Adipose tissue (tissue), 3 donors: Measurements from ENCODE around the gene ADGRG2. TPM values are rescaled to one million over a fixed set of nuclear protein-coding genes. Genes with fewer than 3 reads are reported as not detected.
A peak's percentile ranks its signal among the peaks of the same experiment; 100 is the strongest.
"Not testable (repeated sequence)": the region's sequence is repeated elsewhere in the genome, so short reads cannot be mapped to it uniquely, and the experiment has no call there.

ENCODE experiments used
- H3K27ac ChIP-seq: one replicate; pipeline ENCODE4 v1.5.1; 2013; ENCODE audit warnings: low read depth, low read length
- WGBS, 3 donors: extraction: QIAGEN DNeasy Blood & Tissue Kit; methylation state at CpG; one replicate each; pipeline ENCODE4 v1.1.7; 2013; 5-methylcytosine and 5-hydroxymethylcytosine counted together
- polyA plus RNA-seq, 3 donors: library from polyadenylated mRNA; stranded (reverse); fragments of 200-250 nt; gene quantifications; one replicate each; pipeline ENCODE4 v1.2.3, GENCODE V29; 2013
- donor health status: healthy with polysubstance abuse.
- donor health status: Bipolar disorder and iron deficiency.
- donor health status: healthy.

The ADGRG2 gene
- polyA plus RNA-seq, 3 donors: 1.4 to 9.6 (median 7.6) TPM

GRCh38 chrX:19024366-19024765 is 97.9 kb downstream of the ADGRG2 start:
- 73 to 97% (median 91%) methylated on average over 4 of the region's 4 CpGs for WGBS, 3 donors
- H3K27ac ChIP-seq: no peak overlapping the region

DNA sequence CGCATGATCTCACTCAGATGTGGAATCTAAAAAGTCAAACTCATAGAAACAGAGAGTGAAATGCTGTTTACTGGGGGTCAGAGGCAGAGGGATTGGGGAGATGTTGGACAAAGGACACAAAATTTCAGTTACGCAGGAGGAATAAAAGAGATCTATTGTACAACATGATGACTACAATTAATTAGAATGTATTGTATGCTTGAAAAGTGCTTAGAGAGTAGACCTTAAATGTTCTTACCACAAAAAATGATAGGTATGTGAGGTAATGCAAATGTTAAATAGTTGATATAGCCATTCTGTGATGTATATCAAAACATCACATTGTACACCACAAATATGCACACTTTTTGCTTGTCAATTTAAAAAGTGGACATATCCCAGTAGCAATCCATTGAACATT is 102.3 kb downstream of the ADGRG2 start:
- no peak overlapping the region for H3K27ac ChIP-seq
- WGBS, 3 donors: 95 to 100% (median 97%) methylated on average over 2 of the region's 2 CpGs

DNA sequence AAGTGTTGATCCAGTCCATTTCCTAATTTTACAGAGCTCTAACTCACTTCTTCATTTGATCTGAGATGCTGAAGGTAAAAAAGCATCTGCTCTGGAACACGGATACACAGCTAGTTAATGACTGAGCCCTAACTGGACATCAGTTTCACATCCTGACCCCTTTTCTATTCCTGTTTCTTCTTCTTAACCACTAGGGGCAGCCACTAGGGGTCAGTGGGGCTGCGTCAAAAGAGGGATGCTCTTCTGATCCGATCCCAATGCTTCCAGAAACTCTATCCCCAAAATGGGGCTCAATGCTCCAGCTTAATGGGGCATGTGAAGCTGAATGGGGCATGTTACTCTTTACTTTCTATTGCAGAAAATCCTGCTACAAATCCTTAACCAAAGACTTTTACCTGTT is 105.0 kb downstream of the ADGRG2 start:
- no peak overlapping the region for H3K27ac ChIP-seq
- 31 to 45% (median 42%) methylated on average over 3 of the region's 3 CpGs for WGBS, 3 donors

DNA sequence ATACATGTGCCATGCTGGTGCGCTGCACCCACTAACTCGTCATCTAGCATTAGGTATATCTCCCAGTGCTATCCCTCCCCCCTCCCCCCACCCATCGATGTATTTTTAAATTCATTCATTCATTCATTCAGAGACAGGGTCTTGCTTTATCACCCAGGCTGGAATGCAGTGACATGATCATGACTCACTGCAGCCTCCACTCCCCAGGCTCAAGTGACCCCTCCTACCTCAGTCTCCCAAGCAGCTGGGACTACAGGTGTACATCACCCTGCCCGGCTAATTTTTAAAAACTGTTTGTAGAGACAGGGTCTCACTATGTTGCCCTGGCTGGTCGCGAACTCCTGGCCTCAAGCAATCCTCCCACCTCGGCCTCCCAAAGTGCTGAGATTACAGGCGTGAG is 105.7 kb downstream of the ADGRG2 start:
- WGBS, 3 donors: 89 to 96% (median 96%) methylated on average over 6 to 8 of the region's 8 CpGs
- H3K27ac ChIP-seq: not testable (repeated sequence)

DNA sequence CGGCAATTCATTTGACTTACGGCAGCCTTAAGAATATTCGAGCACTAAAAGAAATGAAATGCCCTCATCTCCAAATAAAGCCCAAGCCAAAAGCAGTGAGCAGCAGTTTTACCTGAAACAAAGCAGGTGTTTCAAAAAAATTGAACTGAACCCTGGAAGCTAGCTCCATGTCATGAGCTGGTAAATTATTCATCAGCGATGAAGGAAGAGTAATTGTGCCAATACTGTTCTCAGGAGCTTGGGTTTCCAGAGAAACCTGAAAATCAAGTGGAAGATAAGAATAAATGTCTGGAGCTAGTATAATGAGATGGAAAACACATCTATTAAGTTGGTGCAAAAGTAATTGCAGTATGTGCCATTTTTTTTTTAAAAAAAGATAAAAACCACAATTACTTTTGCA is 114.4 kb downstream of the ADGRG2 start:
- H3K27ac ChIP-seq: no peak overlapping the region
- WGBS, 3 donors: 72 to 99% (median 93%) methylated on average over 4 of the region's 4 CpGs

GRCh38 chrX:19007011-19007410 is 115.3 kb downstream of the ADGRG2 start:
- H3K27ac ChIP-seq: no peak overlapping the region
- 71 to 85% (median 79%) methylated on average over 7 of the region's 7 CpGs for WGBS, 3 donors

DNA sequence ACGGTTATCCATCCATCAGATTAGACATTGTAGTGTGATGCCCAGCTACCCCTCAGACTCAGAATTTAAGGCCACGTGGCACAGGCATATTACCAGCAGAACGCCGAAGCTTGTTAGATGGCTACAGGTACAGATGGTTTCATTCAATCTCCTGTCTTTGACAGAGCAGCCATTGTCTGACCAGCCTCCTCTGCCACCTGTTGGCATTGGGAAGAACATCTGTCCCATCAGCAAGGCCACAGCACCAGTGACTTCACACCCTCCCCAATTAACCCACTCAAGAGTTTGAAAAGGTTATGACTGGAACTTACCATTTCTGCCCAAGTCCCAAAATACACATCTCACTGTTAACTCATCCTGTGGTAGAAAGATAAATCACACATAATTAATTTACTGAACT is 116.4 kb downstream of the ADGRG2 start:
- no peak overlapping the region for H3K27ac ChIP-seq
- 76 to 93% (median 81%) methylated on average over 4 of the region's 4 CpGs for WGBS, 3 donors

DNA sequence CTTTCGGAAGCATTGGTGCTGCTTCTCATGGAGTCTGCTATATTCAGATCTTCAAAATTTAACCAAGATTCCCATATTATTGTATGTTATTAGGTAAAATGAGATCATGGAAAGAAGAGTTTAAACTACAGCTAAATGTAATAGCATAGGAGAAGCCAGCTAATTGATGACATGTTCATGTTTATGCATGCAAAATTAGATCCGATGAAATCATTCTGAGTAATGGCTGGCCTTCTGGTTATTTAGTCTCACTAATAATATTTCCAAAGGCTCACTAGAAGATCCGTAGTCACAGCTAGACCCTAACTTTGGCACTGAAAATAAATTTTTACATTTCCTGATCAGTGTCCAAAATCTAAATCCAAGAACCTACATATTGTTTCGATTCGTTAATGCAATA is 118.5 kb downstream of the ADGRG2 start:
- WGBS, 3 donors: 82 to 94% (median 94%) methylated on average over 5 of the region's 5 CpGs
- no peak overlapping the region for H3K27ac ChIP-seq

- H3K27ac ChIP-seq: no peak overlapping the region
- 82 to 89% (median 89%) methylated on average over 1 of the region's 1 CpG for WGBS, 3 donors
These were observed 123.6 kb downstream of the ADGRG2 start for GRCh38 chrX:18998653-18999052.

DNA sequence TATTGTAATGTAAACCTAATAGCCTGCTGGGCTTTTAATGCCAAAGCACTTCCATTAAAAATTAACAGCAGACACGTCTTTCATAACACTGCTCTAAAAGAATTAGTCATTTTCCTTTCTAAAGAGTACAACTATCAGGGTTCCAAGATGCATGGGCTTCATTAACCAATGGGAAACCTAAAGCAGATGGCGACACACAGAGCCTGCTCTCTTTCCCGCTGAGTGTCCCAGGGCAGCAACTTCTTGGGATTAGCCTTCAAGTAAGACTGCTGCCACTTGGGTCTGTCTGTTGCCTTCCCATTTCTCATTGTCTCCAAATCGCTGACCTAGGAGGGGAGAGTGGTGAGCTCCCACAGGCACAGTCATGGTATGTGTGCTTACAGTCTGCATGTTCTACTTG is 124.4 kb downstream of the ADGRG2 start:
- H3K27ac ChIP-seq: no peak overlapping the region
- WGBS, 3 donors: 55 to 90% (median 70%) methylated on average over 4 of the region's 4 CpGs

DNA sequence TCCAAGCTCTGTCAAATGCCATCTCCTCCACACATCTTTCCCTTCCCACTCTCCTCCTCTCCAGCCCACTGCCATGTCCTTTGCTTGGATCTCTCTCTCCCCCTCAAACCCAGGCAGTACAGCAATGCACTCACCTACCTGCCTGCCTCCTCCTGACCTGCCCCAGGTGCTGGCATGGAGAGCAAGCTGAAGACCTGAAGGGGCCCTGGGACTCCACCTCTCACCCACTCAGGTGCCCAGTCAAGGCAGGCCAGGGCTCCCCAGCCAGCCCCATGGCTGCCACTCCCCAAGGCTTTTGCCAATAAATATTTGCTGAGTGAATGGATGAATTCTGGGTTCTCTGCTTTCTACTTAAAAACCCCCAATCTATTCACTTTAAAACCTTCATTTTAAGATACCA is 125.7 kb downstream of the ADGRG2 start:
- H3K27ac ChIP-seq: no peak overlapping the region

- no peak overlapping the region for H3K27ac ChIP-seq
- WGBS, 3 donors: 71 to 80% (median 78%) methylated on average over 3 of the region's 3 CpGs
These were observed 127.0 kb downstream of the ADGRG2 start for GRCh38 chrX:18995221-18995620.

DNA sequence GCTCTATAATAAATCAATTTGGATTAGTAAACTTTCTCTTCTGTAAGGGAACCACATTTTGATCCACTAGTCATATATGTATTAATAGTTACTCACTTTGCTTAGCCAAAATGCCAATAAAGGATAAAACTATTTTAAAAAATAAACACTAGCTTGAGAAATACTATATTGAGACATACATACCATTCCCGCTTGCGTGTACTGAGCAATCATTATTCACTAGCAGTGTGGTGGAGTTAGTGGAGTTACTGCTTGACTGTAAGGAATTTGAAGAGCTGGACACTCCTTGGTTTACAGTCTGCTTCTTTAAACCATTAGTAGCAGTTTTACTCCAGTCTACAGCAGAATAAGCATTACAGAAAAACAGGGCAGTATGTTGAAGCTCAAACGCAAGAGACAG is 127.6 kb downstream of the ADGRG2 start:
- WGBS, 3 donors: 68 to 85% (median 78%) methylated on average over 3 of the region's 3 CpGs
- H3K27ac ChIP-seq: no peak overlapping the region

GRCh38 chrX:18992829-18993228 is 129.4 kb downstream of the ADGRG2 start:
- 41 to 94% (median 76%) methylated on average over 7 of the region's 7 CpGs for WGBS, 3 donors
- no peak overlapping the region for H3K27ac ChIP-seq

DNA sequence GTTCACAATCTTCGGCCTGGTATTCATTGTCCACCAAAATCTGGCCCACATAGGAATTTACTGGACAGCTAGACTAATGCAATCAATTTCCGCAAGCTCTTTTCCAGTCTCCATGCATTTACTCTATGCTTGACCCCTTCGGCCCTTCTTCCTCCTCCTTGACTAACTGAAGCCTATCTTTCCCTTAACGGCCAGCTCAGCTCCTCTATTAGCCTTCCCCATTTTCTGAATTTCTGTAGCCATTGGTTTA is 137.2 kb downstream of the ADGRG2 start:
- WGBS, 3 donors: 0 to 39% (median 3%) methylated on average over 4 of the region's 4 CpGs
- H3K27ac ChIP-seq: no peak overlapping the region

- whole genome bisulfite sequencing, 3 donors: 0 to 16% (median 0%) methylated on average over 28 to 69 of the region's 71 CpGs
These were observed 137.7 kb downstream of the ADGRG2 start for GRCh38 chrX:18984381-18985185.

GRCh38 chrX:18983666-18984380 is 138.4 kb downstream of the ADGRG2 start, which contains the start of gene PHKA2:
TSS of gene PHKA2 (minus strand) at chrX:18984114. CDS start at chrX:18983932, 182 bp downstream.
- peak within 1 kb of the TSS; percentile 81 for H3K27ac ChIP-seq
- 1 to 28% (median 2%) methylated on average over 21 to 64 of the region's 64 CpGs for WGBS, 3 donors

More at GRCh38 chrX:18984381-18985185, 137.7 kb downstream of the ADGRG2 start:
- peak overlapping the region; percentile 81 for H3K27ac ChIP-seq

- WGBS, 3 donors: 55 to 90% (median 79%) methylated on average over 6 of the region's 6 CpGs
- no peak overlapping the region for H3K27ac ChIP-seq
These were observed 141.0 kb downstream of the ADGRG2 start for GRCh38 chrX:18981124-18981807.

DNA sequence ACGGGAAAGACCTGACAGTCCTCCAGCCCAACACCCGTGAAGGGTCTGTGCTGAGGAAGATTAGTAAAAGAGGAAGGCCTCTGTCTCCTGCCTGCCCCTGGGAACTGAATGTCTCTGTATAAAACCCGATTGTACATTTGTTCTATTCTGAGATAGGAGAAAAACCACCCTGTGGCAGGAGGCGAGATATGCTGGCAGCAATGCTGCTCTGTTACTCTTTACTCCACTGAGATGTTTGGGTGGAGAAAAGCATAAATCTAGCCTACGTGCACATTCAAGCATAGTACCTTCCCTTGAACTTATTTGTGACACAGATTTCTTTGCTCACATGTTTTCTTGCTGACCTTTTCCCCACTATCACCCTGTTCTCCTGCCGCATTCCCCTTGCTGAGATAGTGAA is 142.0 kb downstream of the ADGRG2 start:
- 19 to 63% (median 57%) methylated on average over 6 of the region's 6 CpGs for WGBS, 3 donors
- H3K27ac ChIP-seq: not testable (repeated sequence)
